GM21619 (cell line): ENCODE measurements around the gene SPRYD3.

Experiments
- ATAC-seq: cut with Tn5 transposase; IDR thresholded peaks from one replicate; pipeline ENCODE4 v1.9.1; 2021; ENCODE audit not compliant: unreplicated experiment

Gene SPRYD3

GRCh38 chr12:53053218-53054111 is 25.7 kb downstream of the SPRYD3 start:
- no peak for ATAC-seq

GRCh38 chr12:53052419-53053217 is 26.6 kb downstream of the SPRYD3 start:
- no peak for ATAC-seq

DNA sequence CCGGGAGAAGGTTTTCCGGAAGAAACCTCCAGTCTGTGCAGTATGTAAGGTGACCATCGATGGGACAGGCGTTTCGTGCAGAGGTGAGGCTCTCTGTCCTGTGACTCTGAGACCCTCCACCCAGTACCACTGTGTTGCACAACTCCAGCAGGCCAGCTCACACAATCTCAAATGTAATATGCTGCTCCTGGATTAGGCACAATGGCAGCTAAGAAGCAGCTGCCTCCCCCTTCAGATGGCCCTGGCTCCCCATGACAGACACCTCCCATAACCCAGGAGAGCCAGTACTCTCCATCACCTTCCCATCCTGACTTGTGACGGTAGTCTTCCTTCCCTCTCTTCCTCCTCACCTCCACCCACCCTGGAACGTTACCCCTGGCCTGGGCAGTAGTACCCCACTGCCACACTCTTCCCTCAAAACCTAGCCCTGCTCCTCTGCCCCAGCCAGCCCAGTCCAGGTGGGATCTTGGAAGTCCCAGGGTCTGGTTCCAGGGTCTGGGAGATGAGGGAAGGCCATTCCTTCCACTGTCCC is 27.2 kb downstream of the SPRYD3 start:
- ATAC-seq = no peak

- ATAC-seq = no peak
Observed at GRCh38 chr12:53051058-53051880, 27.9 kb downstream of the SPRYD3 start.

- no peak for ATAC-seq
Observed at GRCh38 chr12:53050426-53051057, 28.6 kb downstream of the SPRYD3 start.

GRCh38 chr12:53049571-53050318 is 29.4 kb downstream of the SPRYD3 start, which contains the start of gene TNS2:
TSS of gene TNS2 (plus strand) at chr12:53050065. CDS start at chr12:53050186, 121 bp downstream.
- no peak for ATAC-seq

DNA sequence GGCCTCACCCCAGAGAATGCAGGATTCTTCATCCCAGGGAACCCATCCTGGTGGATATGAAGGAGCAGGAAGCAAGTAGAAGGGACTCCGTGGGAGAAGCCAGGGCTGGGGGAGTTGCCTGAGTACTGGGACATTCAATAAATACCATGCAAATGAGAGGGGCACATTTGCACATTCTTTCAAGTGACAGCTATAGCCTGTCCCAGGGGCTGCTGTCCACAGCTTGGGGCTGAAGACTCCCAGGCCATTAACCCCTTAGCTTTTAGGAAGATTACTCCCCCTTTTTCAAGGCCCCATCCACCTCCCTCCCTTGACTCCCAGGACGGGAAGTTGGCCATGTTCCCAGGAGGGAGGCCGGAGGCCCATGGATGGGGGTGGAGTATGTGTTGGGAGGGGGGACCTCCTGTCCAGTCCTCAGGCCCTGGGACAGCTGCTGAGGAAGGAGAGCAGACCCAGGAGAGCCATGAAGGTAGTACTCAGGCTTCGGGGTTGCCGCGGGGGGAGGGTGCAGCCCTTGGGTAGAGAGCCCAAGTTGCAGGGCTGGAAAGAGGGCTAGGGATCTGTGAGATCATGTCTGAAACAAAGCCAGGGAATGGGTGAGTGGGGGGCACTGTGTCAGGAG is 30.3 kb downstream of the SPRYD3 start:
- ATAC-seq = no peak

GRCh38 chr12:53048033-53048779 is 31.0 kb downstream of the SPRYD3 start:
- no peak for ATAC-seq

DNA sequence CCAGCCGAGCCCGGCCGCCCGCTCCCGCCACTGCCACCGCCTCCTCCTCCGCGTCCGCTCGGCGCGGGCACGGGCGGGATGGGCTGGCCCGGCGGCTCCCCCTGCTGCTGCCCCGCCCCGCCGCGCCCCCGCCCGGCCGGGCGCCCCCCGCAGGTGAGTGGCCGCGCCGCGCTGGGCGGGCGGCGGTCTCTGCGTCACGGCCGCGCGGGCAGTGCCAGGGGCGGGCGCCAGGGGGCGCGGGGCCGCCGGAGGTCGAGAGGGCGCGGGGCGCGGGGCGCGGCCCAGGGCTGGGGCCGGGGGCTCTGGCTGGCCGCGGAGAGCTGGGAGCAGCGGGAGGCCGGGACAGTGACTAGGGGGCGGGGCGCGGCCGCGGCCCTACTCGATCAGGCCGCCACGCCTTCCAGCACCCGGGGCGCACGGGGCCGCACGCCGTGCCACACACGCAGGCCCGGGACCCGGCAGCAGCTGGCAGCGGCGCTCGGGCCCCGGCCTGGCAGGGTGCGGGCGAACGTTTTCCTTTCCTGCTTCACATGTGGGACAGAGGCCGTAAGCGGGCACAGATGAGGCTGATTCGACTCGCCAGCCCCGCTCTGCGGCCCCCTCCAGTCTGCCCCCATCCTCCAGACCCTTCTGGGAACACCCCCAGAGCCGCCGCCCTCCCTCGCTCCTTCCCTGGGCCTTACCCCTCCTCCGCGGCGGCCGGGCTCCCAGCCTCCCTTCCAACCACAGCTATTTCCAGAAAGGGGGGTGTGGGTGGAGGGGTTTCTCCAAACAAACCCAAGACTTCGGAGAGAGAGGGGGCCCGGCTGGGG is 31.8 kb downstream of the SPRYD3 start:
- ATAC-seq = peak; percentile 67

GRCh38 chr12:53046655-53047220 is 32.5 kb downstream of the SPRYD3 start:
- peak; percentile 32 for ATAC-seq

DNA sequence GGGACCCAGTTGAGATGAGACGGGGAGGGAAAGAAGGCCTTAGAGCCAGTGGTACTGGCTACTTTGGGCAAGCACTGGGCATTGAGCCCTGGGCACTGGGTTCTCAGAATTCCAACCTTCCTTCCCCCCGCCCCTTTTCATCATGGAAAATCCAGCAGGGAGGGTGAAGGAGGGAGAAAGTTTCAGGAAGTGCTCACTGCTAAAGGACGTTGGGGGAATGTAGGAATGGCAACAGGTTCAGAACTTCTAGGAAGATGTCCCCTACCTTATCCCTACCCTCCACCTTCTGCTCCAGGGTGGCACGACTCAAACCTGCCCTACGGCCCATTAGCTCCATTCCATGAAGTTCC is 33.5 kb downstream of the SPRYD3 start:
- ATAC-seq = no peak

GRCh38 chr12:53044896-53045695 is 34.1 kb downstream of the SPRYD3 start:
- ATAC-seq = no peak

GRCh38 chr12:53044052-53044581 is 35.1 kb downstream of the SPRYD3 start:
- ATAC-seq = no peak

- no peak for ATAC-seq
Observed at GRCh38 chr12:53042607-53043454, 36.4 kb downstream of the SPRYD3 start.

- ATAC-seq = no peak
Observed at GRCh38 chr12:53039851-53040250, 39.3 kb downstream of the SPRYD3 start.
